Cerebellar nuclear complex (tissue), 1 donor: ENCODE data around the gene PRSS50.

Experiments used
- DNase-seq, 2 experiments: peaks; one replicate each; lab custom pipeline; 2025; lab: John Stamatoyannopoulos, UW

The PRSS50 gene

DNA sequence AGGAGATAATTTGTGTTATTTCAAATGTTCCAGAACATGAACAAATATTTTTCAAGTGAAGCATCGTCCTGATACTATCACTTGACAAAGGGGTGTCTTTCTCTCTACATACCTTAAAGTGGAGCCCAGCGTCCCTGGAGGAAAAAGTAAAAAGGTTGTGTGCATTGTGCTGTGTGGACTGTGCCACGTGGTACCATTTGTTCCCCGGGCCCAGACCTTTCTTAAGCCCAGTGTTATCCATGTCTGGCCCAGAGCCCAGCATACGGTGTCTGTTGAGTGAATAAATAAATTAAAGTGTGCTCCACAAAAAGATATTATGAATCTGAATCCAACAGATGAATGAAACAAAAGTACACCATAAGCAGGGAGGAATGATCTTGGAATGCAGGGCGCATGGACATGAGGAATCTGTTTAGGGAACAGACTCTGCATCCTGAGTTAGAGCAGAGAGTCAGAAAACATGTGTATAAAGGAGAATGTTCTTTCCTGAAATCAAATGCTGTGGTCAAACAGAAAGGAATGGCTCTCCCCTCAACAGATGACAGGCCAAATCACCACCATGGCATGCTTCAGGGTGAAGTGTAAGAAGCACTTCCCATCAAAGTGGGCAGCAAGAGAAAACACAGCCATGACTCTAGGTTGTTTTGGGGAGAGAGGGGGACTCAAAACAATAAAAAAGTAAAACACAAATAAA is 8.1 kb upstream of the PRSS50 start:
- no peak for DNase-seq

GRCh38 chr3:46724424-46724823 is 6.8 kb upstream of the PRSS50 start:
- no peak for DNase-seq

DNA sequence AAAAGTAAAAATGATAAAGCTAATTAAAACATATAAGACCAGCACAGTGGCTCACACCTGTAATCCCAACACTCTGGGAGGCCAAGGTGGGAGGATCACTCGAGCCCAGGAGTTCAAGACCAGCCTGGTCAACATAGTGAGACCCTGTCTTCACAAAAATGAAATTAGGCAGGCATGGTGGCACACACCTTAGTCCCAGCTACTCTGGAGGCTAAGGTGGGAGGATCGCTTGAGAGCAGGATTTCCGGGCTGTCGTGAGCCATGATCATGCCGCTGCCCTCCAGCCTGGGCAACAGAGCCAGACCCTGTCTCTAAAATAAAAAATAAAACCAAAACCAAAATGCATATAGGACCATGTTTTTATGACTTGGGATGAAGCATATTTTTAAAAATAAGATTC is 4.8 kb upstream of the PRSS50 start:
- no peak for DNase-seq

DNA sequence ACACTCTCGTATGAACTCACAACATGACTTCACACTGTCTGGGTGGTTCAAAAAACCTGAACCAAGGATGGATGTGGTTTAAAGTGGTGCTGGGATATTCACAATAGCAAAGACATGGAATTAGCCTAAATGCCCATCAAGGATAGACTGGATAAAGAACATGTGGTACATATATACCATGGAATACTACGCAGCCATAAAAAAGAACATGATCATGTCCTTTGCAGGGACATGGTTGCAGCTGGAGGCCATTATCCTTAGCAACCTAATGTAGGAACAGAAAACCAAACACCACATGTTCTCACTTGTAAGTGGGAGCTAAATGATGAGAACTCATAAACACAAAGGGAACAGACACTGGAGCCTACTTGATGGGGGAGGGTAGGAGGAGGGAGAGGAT is 3.3 kb upstream of the PRSS50 start:
- no peak for DNase-seq

DNA sequence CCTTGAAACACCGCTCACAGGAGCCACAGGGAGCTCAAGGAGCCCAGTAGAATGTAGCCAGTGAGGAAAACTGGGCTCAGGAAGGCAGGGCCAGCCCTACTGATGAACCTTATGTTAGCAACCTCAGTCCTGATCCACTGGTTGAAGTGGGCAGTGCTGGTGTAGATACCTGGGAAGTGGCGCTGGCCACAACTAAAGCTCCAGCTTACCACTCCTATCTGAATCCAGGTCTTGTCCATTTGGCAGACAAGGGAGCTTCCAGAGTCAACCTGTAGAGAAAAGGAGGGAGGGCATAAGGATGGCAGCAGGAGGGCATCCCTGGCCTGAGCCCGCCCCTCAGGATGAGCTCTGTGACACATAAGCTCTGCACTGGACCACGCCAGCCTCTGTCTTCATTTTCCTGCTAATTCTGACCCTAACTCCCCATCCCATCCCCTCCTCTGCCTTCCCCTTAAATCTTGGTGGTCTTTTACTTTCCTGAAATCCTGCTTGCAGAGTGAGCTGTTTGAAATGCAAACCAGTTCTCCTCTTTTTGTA is 2.1 kb upstream of the PRSS50 start:
- DNase-seq = no peak

DNA sequence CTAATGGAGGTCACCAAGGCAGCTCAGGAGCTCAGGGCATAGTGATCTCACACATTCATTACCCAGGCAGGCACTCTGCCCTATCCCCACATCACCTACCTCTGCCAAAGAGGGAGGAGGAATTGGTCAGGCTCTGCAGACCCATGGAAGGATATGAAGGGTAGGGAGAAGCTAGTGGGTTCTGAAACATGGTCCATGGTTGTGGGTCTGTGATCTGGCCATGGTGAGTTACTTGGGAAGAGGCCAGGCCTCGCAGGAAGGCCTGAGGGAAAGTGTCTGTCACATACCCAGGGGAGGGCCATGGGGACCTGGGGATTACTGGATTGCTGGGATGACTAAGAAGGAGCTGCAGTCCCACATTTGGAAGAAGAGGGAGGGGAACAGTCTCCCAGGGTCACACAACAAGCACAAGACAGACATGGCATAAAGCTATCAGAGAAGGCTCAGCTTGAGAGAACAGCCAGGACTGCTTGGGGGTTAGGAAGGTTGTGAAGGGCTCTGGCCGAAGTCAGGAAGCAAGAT is 1.4 kb upstream of the PRSS50 start:
- no peak for DNase-seq

DNA sequence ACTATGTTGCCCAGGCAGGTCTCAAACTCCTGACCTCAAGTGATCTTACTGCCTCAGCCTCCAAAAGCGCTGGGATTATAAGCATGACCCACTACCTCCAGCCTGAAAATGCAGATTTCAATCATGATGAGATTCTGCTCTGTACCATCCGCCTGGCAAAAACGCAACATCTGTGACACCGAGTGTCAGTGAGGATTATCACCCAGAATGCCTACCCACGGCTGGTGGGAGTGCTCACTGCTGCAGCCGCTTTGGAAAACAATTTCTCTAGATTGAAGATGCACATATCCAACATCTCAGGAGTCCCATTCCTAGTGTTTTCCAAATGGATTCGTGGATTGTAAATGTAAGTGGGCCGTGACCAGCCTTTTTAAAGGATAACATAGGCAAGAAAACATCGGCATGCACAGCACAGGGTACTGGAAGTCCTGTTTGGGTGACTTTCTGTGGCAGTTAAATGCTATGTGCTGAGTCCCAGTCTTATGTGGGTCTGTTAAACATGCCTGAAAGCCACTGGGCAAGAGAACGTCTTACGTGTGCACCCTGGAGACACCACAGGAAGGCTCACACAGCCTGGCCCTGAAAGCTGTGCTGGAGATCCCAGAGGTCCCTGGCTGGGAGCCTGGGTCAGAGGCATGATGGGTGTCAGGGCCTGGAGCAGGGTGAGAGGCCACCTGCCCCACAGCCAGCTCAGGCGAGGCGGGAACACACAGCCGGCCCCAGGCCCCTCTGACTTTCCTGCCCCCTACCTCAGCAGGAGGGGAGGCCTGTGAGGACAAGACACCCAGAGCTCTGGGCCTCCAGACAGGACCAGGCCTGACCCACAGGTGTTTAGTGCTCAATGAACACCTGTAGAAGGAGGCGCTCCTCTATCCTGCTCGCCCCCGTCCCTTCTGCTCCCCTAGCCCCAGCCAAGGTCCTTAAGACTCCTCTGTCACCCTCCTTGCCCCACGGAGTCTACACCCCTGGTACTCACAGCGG is 918 bp downstream of the PRSS50 start:
- no peak for DNase-seq

DNA sequence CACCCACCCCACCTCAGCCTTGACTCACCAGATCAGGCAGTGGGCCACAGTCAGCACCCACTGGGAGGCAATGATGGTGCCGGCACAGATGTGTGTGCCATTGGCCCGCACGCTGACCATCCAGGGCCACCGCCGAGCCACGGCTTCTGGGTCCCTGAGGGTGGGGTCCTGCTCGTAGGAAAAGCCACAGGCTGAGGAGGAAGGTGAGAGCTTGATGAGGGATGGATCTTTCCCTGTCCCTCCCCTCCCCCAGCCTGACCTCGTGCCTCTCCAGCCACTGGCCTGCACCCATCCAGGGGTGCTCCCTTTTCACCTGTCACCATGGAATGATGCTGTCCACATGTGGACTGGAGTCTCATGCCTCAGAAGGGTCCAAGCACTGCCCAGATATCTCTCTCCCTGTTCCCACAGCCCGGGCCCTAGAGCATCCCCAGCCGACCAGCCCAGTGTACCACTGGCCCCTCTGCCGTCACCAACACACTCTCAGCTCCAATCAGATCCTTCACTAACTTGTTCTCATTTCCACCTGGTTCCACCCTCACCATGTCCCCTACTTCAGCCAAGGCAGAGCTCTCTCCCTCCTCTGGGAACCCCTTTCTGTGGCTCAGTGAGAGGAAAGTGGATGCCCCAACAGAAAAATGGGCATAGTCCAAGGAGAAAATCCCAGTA is 2.0 kb downstream of the PRSS50 start:
- no peak for DNase-seq

- DNase-seq = no peak
These were observed 2.8 kb downstream of the PRSS50 start for GRCh38 chr3:46714728-46715506.

DNA sequence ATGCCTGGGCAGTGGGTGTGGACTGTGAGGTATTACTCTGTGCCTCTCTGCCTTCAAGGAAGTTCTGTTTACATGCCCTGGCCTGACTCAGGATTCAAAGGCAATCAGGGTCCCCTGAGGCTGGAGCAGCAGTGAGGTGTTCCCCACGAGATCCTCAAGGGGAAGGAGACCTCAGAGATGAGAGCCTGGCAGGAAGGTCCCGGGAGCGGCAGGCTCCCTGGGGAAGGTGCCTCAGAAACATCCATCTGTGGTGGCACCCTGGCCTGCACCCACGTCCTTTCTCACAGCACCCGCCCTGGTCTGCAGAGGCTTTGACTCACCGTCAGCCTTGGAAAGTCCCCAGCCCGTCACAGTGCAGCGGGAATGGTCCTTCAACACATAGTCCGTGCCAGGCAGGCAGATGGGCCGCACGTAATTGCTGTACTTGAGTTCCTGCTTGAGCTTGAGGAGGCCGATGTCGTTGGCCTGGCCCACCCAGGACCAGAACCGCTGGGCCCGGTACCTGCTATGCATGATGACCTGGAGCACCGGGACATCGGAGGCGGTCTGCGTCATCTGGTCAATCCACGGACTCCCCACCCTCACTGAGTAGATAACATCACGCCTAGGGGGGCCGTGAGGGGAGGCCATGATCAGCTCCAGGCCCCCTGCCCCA is 3.6 kb downstream of the PRSS50 start:
- DNase-seq = no peak

GRCh38 chr3:46713050-46713897 is 4.4 kb downstream of the PRSS50 start:
- DNase-seq = no peak

DNA sequence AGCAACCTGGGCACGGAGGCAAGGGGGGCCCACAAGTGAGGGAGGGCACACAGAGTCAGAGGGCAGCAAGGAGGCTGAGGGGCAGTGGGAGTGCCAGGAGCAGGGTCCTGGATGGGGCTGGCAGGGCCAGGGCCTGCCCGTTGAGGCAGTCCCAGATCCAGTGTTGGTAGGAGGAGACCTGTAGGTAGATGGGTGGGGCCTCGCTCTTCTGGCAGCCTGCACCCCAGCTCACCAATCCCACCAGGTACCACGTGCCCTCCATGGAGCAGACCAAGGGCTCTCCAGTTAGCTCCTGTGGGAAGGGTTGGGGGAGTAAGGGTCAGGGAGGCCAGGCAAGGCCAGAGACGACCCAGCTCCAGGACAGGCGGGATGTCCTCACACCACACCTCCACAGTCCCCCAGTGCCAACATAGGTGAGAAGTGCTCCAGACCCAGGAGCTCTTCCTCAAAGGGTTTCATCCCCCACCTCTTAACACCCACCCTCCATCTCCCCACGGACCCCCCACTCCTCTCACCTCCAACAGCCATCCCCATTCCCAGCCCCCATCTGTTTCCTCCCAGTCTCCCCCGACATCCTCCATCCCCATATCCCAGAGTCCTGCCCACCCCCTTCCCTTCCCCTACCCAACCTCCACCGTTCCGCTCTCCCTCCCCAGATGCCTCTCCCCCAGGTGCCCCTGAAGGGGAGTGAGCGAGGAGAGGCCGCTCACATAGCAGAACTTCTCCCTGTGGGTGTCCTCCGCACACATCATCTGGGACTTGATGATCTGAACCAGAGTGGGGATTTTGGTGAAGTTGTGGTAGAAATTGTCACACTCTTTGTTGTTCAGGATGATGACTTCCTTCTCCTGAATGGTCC is 5.2 kb downstream of the PRSS50 start:
- no peak for DNase-seq

DNA sequence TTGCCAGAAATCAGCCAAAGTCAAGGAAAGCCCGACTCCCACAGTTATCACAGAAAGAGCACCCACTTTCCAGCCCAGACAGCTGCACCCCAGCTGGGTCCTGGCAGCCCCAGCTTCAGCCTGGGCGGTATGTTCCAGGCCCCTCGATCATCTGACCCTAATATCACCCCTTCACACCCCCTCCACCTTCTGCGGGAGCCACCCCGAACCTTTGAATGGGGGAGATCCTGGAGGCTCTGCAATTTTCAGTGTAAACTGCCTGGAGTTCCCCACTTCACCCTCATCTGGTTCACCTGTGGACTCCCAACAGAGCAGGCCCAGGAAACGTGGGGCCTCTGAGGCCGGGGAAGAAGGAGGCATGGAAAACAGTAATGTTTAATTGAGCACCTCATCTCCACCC is 5.9 kb downstream of the PRSS50 start:
- no peak for DNase-seq

DNA sequence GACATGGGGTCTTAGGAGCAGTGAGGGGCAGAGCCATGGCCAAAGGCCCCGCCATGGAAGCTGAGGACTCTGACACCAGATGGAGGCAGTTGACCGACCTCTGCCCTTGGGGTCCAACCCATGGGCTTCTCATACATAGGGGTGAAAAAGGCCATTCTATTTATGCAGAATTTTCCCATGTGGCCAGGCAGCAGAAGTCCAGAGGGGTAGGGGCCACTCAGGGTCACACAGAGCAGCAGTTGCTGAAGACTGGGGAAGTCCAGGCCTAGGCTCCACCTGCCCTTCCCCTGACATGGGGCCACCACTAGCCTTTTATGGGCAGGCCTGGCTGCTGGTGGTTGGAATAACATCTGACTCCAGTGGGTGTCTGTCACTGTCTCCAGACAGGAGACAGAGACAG is 6.4 kb downstream of the PRSS50 start:
- DNase-seq = no peak

DNA sequence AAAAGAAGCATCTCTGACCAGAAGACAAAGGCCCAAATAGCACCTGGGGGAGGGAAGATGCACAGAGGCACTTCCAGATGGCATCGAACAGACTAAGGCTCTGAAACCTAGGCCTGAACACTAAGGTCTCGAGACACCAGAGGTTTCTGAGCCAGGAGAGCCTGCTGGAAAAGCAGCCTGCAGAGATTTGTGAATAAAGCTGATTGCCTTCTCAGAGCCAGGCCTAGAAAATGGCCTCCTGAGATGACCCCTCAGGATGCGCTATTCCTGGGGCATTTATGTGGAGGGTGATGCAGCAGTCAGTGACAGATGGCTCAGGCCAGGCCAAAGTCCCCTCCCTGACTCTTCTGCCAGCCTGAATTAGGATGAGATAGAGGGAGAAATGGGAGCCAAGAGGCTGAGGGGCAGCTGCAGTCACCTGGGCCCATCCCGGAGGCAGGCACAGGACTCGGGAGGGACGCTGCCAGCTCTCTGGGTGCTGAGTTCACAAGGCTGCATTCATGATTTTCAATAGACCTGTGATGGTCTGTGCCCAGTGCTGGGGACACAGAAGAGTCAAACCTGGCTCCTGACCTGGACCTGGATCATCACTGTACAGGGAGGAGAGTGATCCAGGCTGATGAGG is 6.9 kb downstream of the PRSS50 start:
- DNase-seq = peak in 1 of 2 experiments; percentile 30

DNA sequence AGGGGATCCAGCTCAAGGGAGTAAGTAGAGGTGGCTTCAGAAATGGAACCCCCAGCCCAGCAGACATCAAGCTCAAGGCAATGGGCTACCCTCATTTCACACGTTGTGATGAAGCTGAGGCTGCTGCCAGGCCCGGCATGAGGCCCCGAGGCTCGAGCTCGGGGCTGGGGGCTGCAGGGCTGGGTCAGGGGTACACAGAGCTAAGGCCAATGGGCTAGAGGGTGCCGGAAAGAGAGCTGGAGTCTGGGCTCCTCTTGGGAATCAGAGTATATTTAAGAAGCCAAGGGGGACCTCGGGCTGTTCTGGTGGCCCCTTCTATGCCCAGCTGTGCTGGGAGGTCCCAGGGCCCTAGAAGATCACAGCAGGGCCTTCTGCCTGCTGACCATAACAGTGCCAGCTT is 7.4 kb downstream of the PRSS50 start:
- no peak for DNase-seq

- DNase-seq = no peak
These were observed 7.9 kb downstream of the PRSS50 start for GRCh38 chr3:46709721-46710120.

DNA sequence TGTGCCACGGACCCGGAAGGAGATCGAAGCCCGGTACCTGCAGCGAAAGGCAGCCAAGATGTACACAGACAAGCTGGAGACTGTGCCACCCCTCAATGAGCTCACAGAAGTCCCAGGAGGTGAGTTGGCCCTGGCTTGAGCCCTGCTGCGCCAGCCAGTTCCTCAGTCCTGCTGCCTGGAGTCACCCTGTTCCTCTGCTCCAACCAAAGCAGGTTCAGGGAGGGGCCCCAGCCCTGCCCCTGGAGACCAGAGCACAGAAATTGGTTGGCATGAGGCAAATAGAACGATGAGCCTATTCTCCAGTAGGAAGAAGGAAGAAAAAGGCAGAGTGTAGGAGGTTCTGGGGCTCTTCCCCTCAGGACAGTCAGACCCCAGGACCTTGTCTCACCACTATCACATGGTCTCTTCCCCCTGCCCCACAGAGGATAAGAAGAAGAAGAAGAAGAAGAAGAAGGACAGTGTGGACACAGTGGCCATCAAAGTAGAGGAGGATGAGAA is 8.5 kb downstream of the PRSS50 start:
- no peak for DNase-seq
